ENCODE measurements around the gene RIC8B. TPM values are rescaled to one million over a fixed set of nuclear protein-coding genes. Genes with fewer than 3 reads are reported as not detected.

The RIC8B gene
- total and polyA plus RNA-seq, 2 of the 8 experiments (the other 6 are each of a cell fraction or from before 2014, with no cell fraction given): 8.2 to 25.3 TPM

DNA sequence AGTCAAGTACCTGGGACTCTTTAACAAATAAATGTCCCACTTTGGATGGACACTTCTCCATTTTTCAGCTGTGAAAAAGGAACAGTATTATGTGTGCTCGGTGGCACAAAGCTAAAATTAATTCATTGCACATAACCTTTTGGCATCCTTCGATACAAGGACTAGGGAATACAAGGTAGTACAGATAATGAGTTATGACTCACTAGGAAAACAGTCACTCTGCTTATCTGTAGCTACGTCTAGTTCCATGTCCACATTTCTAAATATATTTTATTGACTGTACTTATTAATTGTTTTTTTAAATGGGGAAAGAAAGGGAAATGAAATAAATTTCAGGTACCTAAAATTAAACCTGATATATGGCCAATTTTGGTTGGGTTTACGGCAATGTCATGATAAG is 35.2 kb upstream of the RIC8B start (continued):
- TF ChIP-seq KDM5A (IDR thresholded peaks at IDR 0.05; ENCODE audit: low read length) (no peak), SP2 (IDR thresholded peaks at IDR 0.05; ENCODE audit: low read length) (no peak), HDAC2 (IDR thresholded peaks at IDR 0.05; ENCODE audit: borderline replicate concordance in 1 of 2, low read depth in 2 of 2, low read length in 2 of 2) (no peak), CBX5 (IDR thresholded peaks at IDR 0.05; ENCODE audit: low read depth, low read length) (no peak), HDAC6 (IDR thresholded peaks at IDR 0.05; ENCODE audit: low read depth, low read length) (no peak)
